Stomach smooth muscle (tissue), 2 donors: ENCODE results near the gene FAM170B.
A peak's percentile ranks its signal among the peaks of the same experiment; 100 is the strongest.

Experiments
- H3K27ac ChIP-seq: one replicate; pipeline ENCODE4 v1.7.0; 2013; ENCODE audit warnings: mild to moderate bottlenecking, low read length, inconsistent platforms
- H3K27me3 ChIP-seq, 2 donors: one replicate each; pipeline ENCODE4 v1.7.0; 2013; ENCODE audit warnings: low read length in 2 of 2; ENCODE audit not compliant: insufficient read depth in 2 of 2, control insufficient read depth in 1 of 2
- H3K36me3 ChIP-seq, 2 donors: one replicate each; pipeline ENCODE4 v1.7.0; 2013; ENCODE audit warnings: low read length in 2 of 2; ENCODE audit not compliant: control insufficient read depth in 2 of 2, insufficient read depth in 2 of 2
- H3K4me1 ChIP-seq: one replicate; pipeline ENCODE4 v1.7.0; 2013; ENCODE audit warnings: low read length; ENCODE audit not compliant: control insufficient read depth, insufficient read depth
- H3K4me3 ChIP-seq, 2 donors: one replicate each; pipeline ENCODE4 v1.7.0; 2013; ENCODE audit warnings: low read length in 2 of 2
- H3K9ac ChIP-seq, 2 donors: one replicate each; pipeline ENCODE4 v1.7.0; 2013; ENCODE audit warnings: low read length in 2 of 2, mild to moderate bottlenecking in 1 of 2
- H3K9me3 ChIP-seq, 2 donors: one replicate each; pipeline ENCODE4 v1.7.0; 2013; ENCODE audit warnings: low read length in 2 of 2; ENCODE audit not compliant: control insufficient read depth in 2 of 2
- donor health status: healthy.
- donor health status: Pancreatic carcinoma.

The FAM170B gene

DNA sequence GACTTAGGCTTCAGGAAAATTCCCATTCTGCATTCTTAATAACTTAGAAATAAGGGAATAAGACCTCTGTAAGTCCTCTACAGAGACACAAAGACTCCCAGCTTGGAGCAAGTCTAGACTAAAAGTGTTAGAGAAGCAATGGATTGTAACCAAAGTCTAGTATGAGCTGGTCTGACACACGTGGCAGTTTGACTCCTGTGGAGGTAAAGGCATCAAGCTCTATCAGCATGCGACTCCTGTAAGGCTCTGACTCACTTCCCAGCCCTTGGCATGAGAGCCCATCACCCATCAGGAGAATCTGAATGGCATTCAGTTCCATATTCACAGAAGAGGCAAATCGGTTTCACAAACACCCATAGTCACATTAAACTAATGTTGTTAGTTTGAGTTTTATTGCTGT, 14.1 kb downstream of the FAM170B start:
- Histone ChIP-seq H3K27me3 (no peaks in the 10 kb centered on the region), H3K9me3 (no peaks in the 10 kb centered on the region), H3K9ac (no peak overlapping the region), H3K27ac (no peak overlapping the region), H3K4me1 (peaks cover 6% of the 10 kb centered on the region), H3K36me3 (no peaks in the 10 kb centered on the region), H3K4me3 (no peak overlapping the region)

DNA sequence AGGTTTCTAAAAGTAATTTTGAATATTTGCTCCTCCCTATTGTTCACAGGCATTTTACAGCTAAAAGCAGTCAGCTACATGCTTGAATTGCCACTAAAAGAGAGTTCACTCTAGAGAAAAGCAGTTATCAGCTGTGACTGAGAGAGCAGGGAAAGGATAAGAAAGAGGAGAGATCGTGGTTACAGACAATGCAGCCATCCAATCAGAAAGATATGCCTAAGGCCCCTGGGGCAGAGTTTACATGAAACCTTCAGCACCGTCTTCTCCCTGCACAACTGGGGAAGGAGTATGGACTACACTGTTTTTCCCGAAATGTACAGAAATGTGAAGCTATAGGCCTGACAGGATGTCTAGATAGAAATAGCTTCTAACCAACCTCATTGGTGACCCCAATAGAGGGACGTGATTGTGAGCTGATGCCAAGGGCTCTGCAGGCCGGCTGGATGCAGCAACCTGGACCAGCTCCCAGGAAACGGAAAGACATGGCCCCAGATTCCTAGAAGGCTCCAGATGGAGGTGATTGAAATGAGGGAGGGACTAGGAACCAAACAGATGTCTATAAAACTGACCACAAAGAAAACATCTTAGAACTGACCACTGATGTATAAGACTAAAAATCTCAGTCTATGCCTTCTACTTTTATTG, 15.3 kb downstream of the FAM170B start:
- Histone ChIP-seq H3K9ac (no peak overlapping the region), H3K36me3 (no peaks in the 10 kb centered on the region), H3K4me1 (peaks cover 17% of the 10 kb centered on the region), H3K27me3 (no peaks in the 10 kb centered on the region), H3K9me3 (no peaks in the 10 kb centered on the region), H3K27ac (no peak overlapping the region), H3K4me3 (no peak overlapping the region)

DNA sequence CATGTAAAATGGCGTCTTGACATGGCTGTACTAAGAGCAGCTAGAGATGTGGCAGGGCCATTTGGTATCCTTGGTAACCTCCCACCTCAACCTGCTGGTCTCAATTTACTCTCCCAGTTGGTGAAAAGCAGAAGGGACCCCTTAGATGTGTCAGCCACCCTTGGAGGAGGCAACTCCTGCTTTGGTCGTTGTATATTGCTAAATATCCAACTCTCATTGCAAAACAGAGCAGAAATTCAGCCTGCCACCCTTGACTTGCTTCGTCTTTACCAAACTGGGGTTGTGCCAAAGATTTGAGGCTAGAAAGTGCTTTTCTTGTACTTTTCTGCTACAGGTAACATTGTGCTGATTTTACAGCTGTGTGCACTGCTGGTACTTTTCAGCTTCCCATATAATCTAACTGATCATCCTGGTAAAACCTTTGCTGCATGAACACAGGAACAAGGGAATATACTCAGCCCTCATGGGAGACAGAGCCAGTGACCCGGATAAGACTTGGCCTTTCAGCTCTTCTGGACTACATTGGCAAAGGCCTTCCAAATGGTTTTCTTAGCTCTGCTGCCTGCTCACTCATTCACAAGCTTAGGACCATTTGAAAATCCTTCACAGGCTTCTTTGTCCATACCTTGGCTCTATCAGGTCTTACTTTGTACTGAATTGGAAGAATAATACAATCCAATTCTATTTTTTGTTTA, 16.3 kb downstream of the FAM170B start:
- Histone ChIP-seq H3K36me3 (peaks cover 0 to 2% of the 10 kb centered on the region in 2 donors), H3K27me3 (no peaks in the 10 kb centered on the region), H3K4me3 (no peak overlapping the region), H3K9ac (no peak overlapping the region), H3K9me3 (no peaks in the 10 kb centered on the region), H3K27ac (no peak overlapping the region), H3K4me1 (peaks cover 27% of the 10 kb centered on the region)

DNA sequence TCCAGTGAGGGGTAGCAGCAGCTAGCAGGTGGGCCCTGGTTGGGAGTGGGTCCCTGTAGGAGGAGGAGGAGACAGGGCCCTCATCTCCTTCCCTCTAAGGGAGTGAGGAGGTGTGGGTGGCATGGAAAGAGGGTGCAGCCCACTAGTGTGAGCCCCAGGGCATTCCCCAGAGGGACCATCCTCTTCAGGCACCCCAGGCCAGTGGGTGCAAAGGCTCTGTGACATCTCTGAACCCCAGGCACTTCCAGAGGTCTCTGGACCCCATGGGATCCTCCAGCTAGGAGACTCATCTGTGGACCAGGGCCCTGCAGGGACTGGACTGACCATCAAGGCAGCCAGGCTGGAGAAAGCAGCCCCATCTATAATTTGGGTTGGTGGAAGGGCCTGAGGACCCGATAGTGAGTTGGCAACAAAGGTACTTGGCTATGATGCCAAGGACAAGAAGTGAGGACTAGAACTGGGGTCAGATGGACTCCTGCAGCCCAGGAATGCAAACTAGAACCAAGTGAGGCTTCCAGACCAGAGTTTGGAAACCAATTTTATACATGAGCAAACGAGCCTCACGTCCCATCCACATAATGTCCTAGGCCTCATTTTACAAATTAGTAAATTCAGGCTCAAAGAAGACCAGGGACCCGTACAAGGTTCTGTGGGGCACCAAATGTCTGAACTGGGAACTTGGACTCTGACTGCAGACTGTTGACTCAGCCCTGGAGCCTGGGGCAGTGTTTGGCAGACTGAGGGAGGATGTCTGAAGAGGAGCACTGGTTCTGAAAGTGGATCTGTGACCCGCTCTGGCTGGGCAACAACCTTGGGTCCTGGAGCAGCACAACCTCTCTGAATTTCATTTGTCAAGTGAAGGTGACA, 17.1 kb downstream of the FAM170B start:
- Histone ChIP-seq H3K4me1 (peaks cover 33% of the 10 kb centered on the region), H3K27ac (no peak overlapping the region), H3K9ac (no peak overlapping the region), H3K9me3 (no peaks in the 10 kb centered on the region), H3K27me3 (no peaks in the 10 kb centered on the region), H3K4me3 (no peak overlapping the region), H3K36me3 (peaks cover 0 to 2% of the 10 kb centered on the region in 2 donors)

DNA sequence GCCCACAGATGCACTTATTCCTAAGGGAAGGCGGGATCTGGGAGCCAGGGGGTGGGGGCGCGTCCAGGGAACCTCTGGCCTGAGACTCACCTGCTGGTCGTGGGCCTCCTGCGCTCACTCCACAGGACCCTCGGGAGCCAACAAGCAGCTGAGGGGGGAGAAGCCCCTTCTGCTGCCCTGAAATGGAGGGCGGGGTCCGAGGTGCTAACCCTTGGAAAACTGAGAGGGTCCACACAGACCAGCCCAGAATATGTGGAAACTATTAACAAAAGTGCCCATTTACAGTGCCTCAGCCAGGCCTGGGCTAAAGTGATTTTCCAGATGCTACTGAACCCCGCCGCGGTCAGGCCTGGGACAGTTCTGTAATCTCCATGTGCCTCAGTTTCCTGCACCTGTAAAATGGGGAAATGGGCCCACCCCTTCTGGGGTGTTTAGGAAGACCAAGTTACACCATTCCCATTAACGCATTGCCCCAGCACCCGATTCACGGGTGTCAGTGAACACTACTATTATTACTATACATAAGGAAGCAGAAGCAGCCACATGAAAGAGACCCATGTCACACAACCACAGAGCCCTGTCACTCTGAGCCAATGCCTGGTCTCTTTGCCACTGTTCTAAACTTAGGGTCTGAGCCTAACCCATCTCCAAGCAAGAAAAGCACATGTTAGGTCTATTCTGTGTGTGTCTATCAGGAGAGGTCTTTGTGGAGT, 17.9 kb downstream of the FAM170B start:
- no peaks in the 10 kb centered on the region for H3K9me3 ChIP-seq
- no peaks in the 10 kb centered on the region for H3K27me3 ChIP-seq
- H3K9ac ChIP-seq, result peak overlapping the region in 1 of 2 donors; percentile 51
- H3K36me3 ChIP-seq, result peaks cover 0 to 2% of the 10 kb centered on the region in 2 donors
- H3K27ac ChIP-seq, result peak overlapping the region; percentile 64
- H3K4me1 ChIP-seq, result peaks cover 36% of the 10 kb centered on the region
- H3K4me3 ChIP-seq, result peak overlapping the region; percentile 47 to 70

DNA sequence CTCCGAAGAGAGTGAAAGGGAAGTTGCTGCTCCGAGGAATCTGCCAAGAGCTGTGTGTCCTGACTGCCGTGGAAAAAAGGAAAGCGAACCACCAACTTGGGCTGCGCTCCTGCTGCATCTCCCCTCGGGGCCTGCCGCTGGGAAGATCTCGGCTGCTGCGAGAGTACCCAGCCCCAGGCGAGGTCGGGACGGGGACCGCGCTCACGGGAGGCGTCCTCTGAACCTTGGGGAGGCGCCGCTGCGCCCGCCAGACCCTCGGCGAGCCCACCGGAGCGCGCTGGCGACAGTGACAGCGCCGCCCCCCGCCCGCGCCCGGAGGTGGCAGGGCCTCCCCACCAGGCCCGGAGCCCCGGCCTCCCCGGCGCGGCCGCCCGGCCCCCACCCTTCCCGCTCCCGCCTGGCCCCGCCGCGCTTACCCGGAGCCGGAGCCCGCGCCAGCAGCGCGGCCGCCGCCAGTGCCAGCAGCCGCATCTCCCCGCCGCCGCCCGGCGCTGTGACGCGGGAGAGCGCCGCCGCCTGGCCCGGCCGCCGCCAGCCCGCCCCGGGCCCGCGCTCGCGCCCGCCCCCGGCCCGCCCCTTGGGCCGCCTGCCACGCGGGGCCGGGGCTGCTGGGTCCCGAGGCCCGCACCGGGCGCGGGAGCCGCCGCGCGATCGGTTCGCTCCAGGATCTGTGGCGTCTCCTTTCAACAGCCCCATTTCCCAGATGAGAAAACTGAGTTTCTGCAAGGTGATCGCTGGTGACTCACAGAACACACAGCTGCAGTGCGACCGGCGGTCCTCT, 18.6 kb downstream of the FAM170B start, which contains the start of gene VSTM4:
TSS of gene VSTM4 (minus strand) at position 508 of the 781 bp plus-strand sequence. CDS start at position 471, 37 bp downstream.
- Histone ChIP-seq H3K4me1 (peaks cover 44% of the 10 kb centered on the region), H3K4me3 (peak within 1 kb of the TSS; percentile 50 to 90), H3K36me3 (peaks cover 0 to 2% of the 10 kb centered on the region in 2 donors), H3K27me3 (no peaks in the 10 kb centered on the region), H3K27ac (peak within 1 kb of the TSS; percentile 64), H3K9me3 (no peaks in the 10 kb centered on the region), H3K9ac (peak within 1 kb of the TSS; percentile 70 to 90)

DNA sequence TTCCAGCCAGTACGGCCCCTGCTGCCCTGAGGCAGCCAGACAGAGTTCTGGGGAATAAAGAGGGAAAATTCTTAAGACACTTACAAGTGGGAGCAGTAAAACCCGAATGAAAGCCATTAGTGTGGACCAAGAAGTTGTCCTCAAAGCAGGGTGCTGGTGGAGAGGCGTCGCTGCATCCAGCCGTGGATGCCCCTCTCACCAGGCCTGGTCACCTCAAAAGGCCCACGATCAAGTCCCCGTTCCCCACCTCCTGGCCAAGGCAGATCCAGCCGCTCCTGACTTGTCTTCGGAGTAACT, 19.2 kb downstream of the FAM170B start:
- Histone ChIP-seq H3K9me3 (no peaks in the 10 kb centered on the region), H3K36me3 (peaks cover 0 to 2% of the 10 kb centered on the region in 2 donors), H3K9ac (peak overlapping the region; percentile 70 to 90), H3K27ac (peak overlapping the region; percentile 62), H3K4me1 (peaks cover 49% of the 10 kb centered on the region), H3K27me3 (no peaks in the 10 kb centered on the region), H3K4me3 (peak overlapping the region; percentile 50 to 90)

DNA sequence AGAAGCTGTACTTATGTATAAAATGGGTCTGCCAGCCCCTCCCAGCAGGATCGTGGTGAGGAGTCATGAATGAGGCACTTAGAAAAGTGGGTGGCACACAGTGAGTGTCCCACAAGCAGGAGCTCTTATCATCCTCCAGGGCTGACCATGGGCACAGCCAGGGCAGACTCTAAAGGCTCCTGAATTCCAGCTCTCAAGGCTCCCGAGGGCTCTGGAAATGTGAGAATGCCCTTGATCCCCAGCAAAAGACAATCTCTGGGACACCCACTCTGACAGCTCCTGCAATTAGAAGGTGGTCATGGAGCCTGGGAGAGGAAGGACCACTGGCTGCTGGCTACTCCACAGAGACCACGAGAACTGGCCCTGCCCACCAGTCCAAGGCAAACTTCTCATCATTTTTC, 20.1 kb downstream of the FAM170B start:
- Histone ChIP-seq H3K27me3 (no peaks in the 10 kb centered on the region), H3K9ac (no peak overlapping the region), H3K4me3 (peak overlapping the region in 1 of 2 donors; percentile 90), H3K36me3 (peaks cover 0 to 2% of the 10 kb centered on the region in 2 donors), H3K27ac (no peak overlapping the region), H3K4me1 (peaks cover 54% of the 10 kb centered on the region), H3K9me3 (no peaks in the 10 kb centered on the region)

DNA sequence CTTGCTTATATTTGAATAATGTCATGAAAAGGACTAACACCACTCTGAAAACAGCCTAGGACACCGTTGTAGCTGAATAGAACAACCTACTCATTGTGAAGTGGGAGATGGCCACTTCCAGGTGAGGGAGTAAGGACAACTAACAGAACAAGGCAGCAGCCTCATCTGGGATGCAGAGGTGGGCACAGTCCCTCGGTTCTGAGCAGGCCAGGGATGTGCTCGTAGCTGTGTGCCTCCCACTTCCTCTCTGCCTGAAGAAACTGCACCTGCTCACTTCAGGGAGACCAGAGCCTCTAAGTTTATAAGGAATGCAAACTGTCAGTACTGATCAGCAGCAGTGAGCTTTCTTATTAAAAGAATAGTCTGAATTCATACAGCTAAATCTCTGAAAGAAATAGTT, 21.0 kb downstream of the FAM170B start:
- peak overlapping the region in 1 of 2 donors; percentile 5 for H3K9ac ChIP-seq
- no peaks in the 10 kb centered on the region for H3K27me3 ChIP-seq
- peaks cover 56% of the 10 kb centered on the region for H3K4me1 ChIP-seq
- H3K9me3 ChIP-seq, result no peaks in the 10 kb centered on the region
- H3K27ac ChIP-seq, result no peak overlapping the region
- peaks cover 0 to 2% of the 10 kb centered on the region in 2 donors for H3K36me3 ChIP-seq
- H3K4me3 ChIP-seq, result no peak overlapping the region

DNA sequence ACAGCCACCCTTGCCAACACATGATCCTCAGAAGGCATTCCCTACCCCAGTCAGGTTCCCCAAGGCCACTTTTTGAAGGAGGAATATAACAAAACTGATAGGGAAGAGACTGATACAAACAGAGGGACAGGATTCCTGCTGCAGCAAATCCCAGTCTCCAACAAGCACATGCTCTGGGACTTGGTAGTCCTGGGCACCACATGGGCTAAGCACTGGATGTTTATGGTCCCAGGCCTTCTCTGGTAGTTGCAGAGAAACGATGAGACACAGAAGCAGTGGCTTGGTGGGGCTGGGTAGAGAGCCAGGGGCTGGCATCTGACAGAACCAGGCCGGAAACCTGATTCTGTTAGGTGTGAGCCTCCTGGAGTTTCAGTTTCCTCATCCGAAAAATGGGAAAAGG, 21.7 kb downstream of the FAM170B start:
- Histone ChIP-seq H3K9ac (no peak overlapping the region), H3K27me3 (no peaks in the 10 kb centered on the region), H3K4me1 (peaks cover 63% of the 10 kb centered on the region), H3K4me3 (no peak overlapping the region), H3K9me3 (no peaks in the 10 kb centered on the region), H3K27ac (no peak overlapping the region), H3K36me3 (peaks cover 0 to 2% of the 10 kb centered on the region in 2 donors)
